ENCODE data around the gene GSE1.

Gene GSE1

GRCh38 chr16:85616607-85617321, 3.6 kb downstream of the GSE1 start:
- peak in 19 of 58 donors; percentile 11 to 61 (median 31) for DNase-seq

- DNase-seq: no peak
These were observed 4.8 kb downstream of the GSE1 start for GRCh38 chr16:85617948-85618347.

- DNase-seq: no peak
These were observed 5.4 kb downstream of the GSE1 start for GRCh38 chr16:85618521-85618920.

GRCh38 chr16:85619101-85619891, 6.2 kb downstream of the GSE1 start:
- no peak for DNase-seq

- no peak for DNase-seq
These were observed 7.3 kb downstream of the GSE1 start for GRCh38 chr16:85620374-85620773.

- no peak for DNase-seq
These were observed 8.7 kb downstream of the GSE1 start for GRCh38 chr16:85621698-85622428.

- DNase-seq: no peak
These were observed 9.6 kb downstream of the GSE1 start for GRCh38 chr16:85622683-85623082.

- DNase-seq: no peak
These were observed 10.1 kb downstream of the GSE1 start for GRCh38 chr16:85623250-85623649.

GRCh38 chr16:85623997-85624601, 11.0 kb downstream of the GSE1 start:
- DNase-seq: no peak

- no peak for DNase-seq
These were observed 11.5 kb downstream of the GSE1 start for GRCh38 chr16:85624646-85625045.

GRCh38 chr16:85625053-85625452, 11.9 kb downstream of the GSE1 start:
- DNase-seq: no peak

- DNase-seq: no peak
These were observed 12.5 kb downstream of the GSE1 start for GRCh38 chr16:85625485-85626117.

GRCh38 chr16:85626191-85626981, 13.3 kb downstream of the GSE1 start:
- DNase-seq: peak in 5 of 58 donors; percentile 7 to 29 (median 17)

- no peak for DNase-seq
These were observed 14.0 kb downstream of the GSE1 start for GRCh38 chr16:85627089-85627488.

- DNase-seq: peak in 1 of 58 donors; percentile 39
These were observed 14.6 kb downstream of the GSE1 start for GRCh38 chr16:85627526-85628264.

- peak in 1 of 58 donors; percentile 8 for DNase-seq
These were observed 15.1 kb downstream of the GSE1 start for GRCh38 chr16:85628265-85628556.

GRCh38 chr16:85628645-85629044, 15.5 kb downstream of the GSE1 start:
- DNase-seq: no peak

- DNase-seq: peak in 5 of 58 donors; percentile 16 to 46 (median 24)
These were observed 16.2 kb downstream of the GSE1 start for GRCh38 chr16:85629326-85629725.

- no peak for DNase-seq
These were observed 16.7 kb downstream of the GSE1 start for GRCh38 chr16:85629853-85630252.

- DNase-seq: no peak
These were observed 18.1 kb downstream of the GSE1 start for GRCh38 chr16:85631230-85631629.
